GM12878 (cell line): ENCODE data around the gene LSP1. TPM values are rescaled to one million over a fixed set of nuclear protein-coding genes. Genes with fewer than 3 reads are reported as not detected.

ENCODE experiments used
- ATAC-seq: fragments of 200-7000 bp; cut with Tn5 transposase; 3 replicates; pipeline ENCODE4 v1.9.1; 2020; ENCODE audit warnings: mild to moderate bottlenecking, moderate library complexity
- BruUV-seq: library from RNA; stranded (reverse); fragments of 400-500 nt; replicated peaks from 2 replicates; lab custom pipeline; 2021; lab: Mats Ljungman, UMichigan
- CTCF ChIA-PET: fragments of 300-600 bp; sonication (Branson Sonifier 250); formaldehyde crosslinking; extraction: SDS; loops from one replicate; lab custom pipeline; 2021; ENCODE audit warnings: inconsistent platforms; lab: Yijun Ruan, JAX
- POLR2A ChIA-PET: fragments of 350-600 bp; formaldehyde crosslinking; extraction: SDS; loops from one replicate; lab custom pipeline; 2021; ENCODE audit warnings: inconsistent platforms; lab: Charles Lee
- RAD21 ChIA-PET: fragments of 300-600 bp; sonication (Branson Sonifier 250); formaldehyde crosslinking; loops from one replicate; lab custom pipeline; 2023; ENCODE audit warnings: antibody characterized with exemption; ENCODE audit not compliant: unreplicated experiment; lab: Charles Lee
- SMC1A ChIA-PET: fragments of 300-600 bp; sonication (Branson Sonifier 250); formaldehyde crosslinking; loops from one replicate; lab custom pipeline; 2023; ENCODE audit not compliant: unreplicated experiment, uncharacterized antibody; lab: Charles Lee
- DNase-seq: peaks from one replicate; pipeline ENCODE4 v3.0.0-alpha.2; 2011; ENCODE audit warnings: low read depth, low spot score
- FAIRE-seq: peaks from 3 replicates; lab custom pipeline; 2011; peaks lifted over from hg19 to GRCh38; lab: Jason Lieb, UNC
- H2AFZ ChIP-seq: 2 replicates; pipeline ENCODE4 v1.6.0; 2011; ENCODE audit warnings: low read depth, low read length, control low read depth; ENCODE audit not compliant: control insufficient read depth
- H3K27ac ChIP-seq: 2 replicates; pipeline ENCODE4 v1.5.1; 2011; ENCODE audit warnings: control low read depth; ENCODE audit not compliant: control insufficient read depth, insufficient read depth
- H3K27me3 ChIP-seq, 2 experiments: replicated peaks in 1 of 2; 2 replicates each; pipeline versions ENCODE4 v1.6.0 to v1.6.1; 2011; ENCODE audit warnings: low read length in 1 of 2; ENCODE audit not compliant: control insufficient read depth in 2 of 2, insufficient read depth in 2 of 2
- H3K36me3 ChIP-seq, 2 experiments: 2 replicates each; pipeline ENCODE4 v1.5.1; 2011; ENCODE audit warnings: low read length in 1 of 2; ENCODE audit not compliant: control insufficient read depth in 2 of 2, insufficient read depth in 2 of 2
- H3K4me1 ChIP-seq: 2 replicates; pipeline ENCODE4 v1.6.1; 2011; ENCODE audit warnings: mild to moderate bottlenecking, low read length, moderate library complexity, mixed read lengths; ENCODE audit not compliant: control insufficient read depth, insufficient read depth
- H3K4me2 ChIP-seq: 2 replicates; pipeline ENCODE4 v1.6.0; 2011; ENCODE audit warnings: control low read depth; ENCODE audit not compliant: control insufficient read depth, insufficient read depth
- H3K4me3 ChIP-seq: fragments of 200-600 bp; sonication (generic); 2 replicates; pipeline ENCODE4 v1.5.1; 2016
- H3K79me2 ChIP-seq: 2 replicates; pipeline ENCODE4 v1.6.0; 2011; ENCODE audit warnings: low read length; ENCODE audit not compliant: control insufficient read depth, insufficient read depth
- H3K9ac ChIP-seq: 2 replicates; pipeline ENCODE4 v1.8.0; 2011; ENCODE audit warnings: low read length, control low read depth, mixed read lengths; ENCODE audit not compliant: control insufficient read depth, insufficient read depth
- H3K9me3 ChIP-seq: replicated peaks from 3 replicates; pipeline ENCODE4 v1.5.1; 2011; ENCODE audit warnings: mild to moderate bottlenecking, low read length; ENCODE audit not compliant: control insufficient read depth, insufficient read depth
- H4K20me1 ChIP-seq: 2 replicates; pipeline ENCODE4 v1.6.0; 2011; ENCODE audit not compliant: control insufficient read depth, insufficient read depth
- CBFB ChIP-seq: IDR thresholded peaks from 2 replicates; pipeline ENCODE4 v1.6.1; 2016; ENCODE audit warnings: antibody characterized with exemption, low read depth
- EGR1 ChIP-seq, 2 experiments: IDR thresholded peaks; 1 replicate in 1 of 2; 2 replicates in 1 of 2; pipeline ENCODE4 v1.6.1; 2011 to 2012; ENCODE audit warnings: low read depth in 2 of 2, low read length in 2 of 2, borderline replicate concordance in 1 of 2, mild to moderate bottlenecking in 1 of 2, moderate library complexity in 1 of 2
- GABPA ChIP-seq: IDR thresholded peaks from 2 replicates; pipeline ENCODE4 v1.6.1; 2014; ENCODE audit warnings: antibody characterized with exemption, low read depth, mild to moderate bottlenecking, inconsistent platforms
- NR2C2 ChIP-seq: IDR thresholded peaks from 2 replicates; pipeline ENCODE4 v1.6.1; 2011; ENCODE audit warnings: borderline replicate concordance, low read depth; ENCODE audit not compliant: control insufficient read depth, insufficient read length
- RFX5 ChIP-seq: IDR thresholded peaks from 2 replicates; pipeline ENCODE4 v1.6.1; 2011; ENCODE audit warnings: low read depth, low read length, improper control_type of control experiment
- SMAD5 ChIP-seq: IDR thresholded peaks from 2 replicates; pipeline ENCODE4 v1.6.1; 2016; ENCODE audit warnings: antibody characterized with exemption, low read depth
- SP1 ChIP-seq: IDR thresholded peaks from one replicate; pipeline ENCODE4 v1.6.1; 2011; ENCODE audit warnings: low read depth, low read length
- ZZZ3 ChIP-seq: IDR thresholded peaks from 2 replicates; pipeline ENCODE4 v1.6.1; 2011; ENCODE audit warnings: low read depth; ENCODE audit not compliant: control insufficient read depth, insufficient read length
- WGBS: methylation state at CpG from one replicate; pipeline ENCODE4 v1.1.6; 2016; ENCODE audit warnings: low lambda C conversion rate; ENCODE audit not compliant: insufficient replicate concordance, insufficient coverage; ENCODE audit errors: missing lambda C conversion rate; 5-methylcytosine and 5-hydroxymethylcytosine counted together
- in situ Hi-C: fragments of 300-500 bp; cut with MboI; formaldehyde crosslinking; loops from 9 replicates; pipeline ENCODE4 v1.14.3; 2018; ENCODE audit warnings: mixed read lengths
- intact Hi-C: fragments of 100-400 bp; cut with micrococcal nuclease; formaldehyde crosslinking; loops from one replicate; pipeline ENCODE4 v1.14.2; 2022; ENCODE audit not compliant: unreplicated experiment
- polyA plus RNA-seq, 11 experiments: library from polyadenylated mRNA; depleted of rRNA in 4 of 11; unstranded in 6 of 11; stranded (reverse) in 5 of 11; fragments of >200 nt; fragmentation: Nextera tagmentation in 4 of 11; fragmentation: Illumina TruSeq in 1 of 11; extraction: Ambion mirVana in 4 of 11; extraction: Trizol in 1 of 11; gene quantifications; 1 replicate in 1 of 11; 2 replicates in 10 of 11; pipeline versions ENCODE4 v1.2.1 to v1.2.3, GENCODE V29; 2011 to 2016; ENCODE audit warnings: inconsistent platforms in 2 of 11, missing spikeins in 2 of 11, low read depth in 1 of 11
- total RNA-seq, 4 experiments: library from RNA; depleted of rRNA in 3 of 4; stranded (reverse); fragments of >200 nt in 3 of 4; fragmentation: Illumina TruSeq in 1 of 4; extraction: Trizol in 1 of 4; gene quantifications; 2 replicates each; pipeline versions ENCODE4 v1.2.1 to v1.2.3, GENCODE V29; 2013 to 2021
- TF ChIP-seq, protein P1 (sequence below): fragments of 450-650 bp; IDR thresholded peaks from 2 replicates; pipeline ENCODE4 v1.6.1; 2017; ENCODE audit warnings: mild to moderate bottlenecking, moderate library complexity
- TF ChIP-seq, protein P2 (sequence below): fragments of 450-650 bp; IDR thresholded peaks from 2 replicates; pipeline ENCODE4 v1.6.1; 2017; ENCODE audit warnings: antibody characterized with exemption, mild to moderate bottlenecking, moderate library complexity
- TF ChIP-seq, protein P3 (sequence below): fragments of 150-350 bp; IDR thresholded peaks from 2 replicates; pipeline ENCODE4 v1.6.1; 2016; ENCODE audit warnings: low read depth, low read length

Gene LSP1
- total and polyA plus RNA-seq, 10 of the 15 experiments (the other 5 are each of a cell fraction or from before 2014, with no cell fraction given): 19.2 to 488 (median 369) TPM

DNA sequence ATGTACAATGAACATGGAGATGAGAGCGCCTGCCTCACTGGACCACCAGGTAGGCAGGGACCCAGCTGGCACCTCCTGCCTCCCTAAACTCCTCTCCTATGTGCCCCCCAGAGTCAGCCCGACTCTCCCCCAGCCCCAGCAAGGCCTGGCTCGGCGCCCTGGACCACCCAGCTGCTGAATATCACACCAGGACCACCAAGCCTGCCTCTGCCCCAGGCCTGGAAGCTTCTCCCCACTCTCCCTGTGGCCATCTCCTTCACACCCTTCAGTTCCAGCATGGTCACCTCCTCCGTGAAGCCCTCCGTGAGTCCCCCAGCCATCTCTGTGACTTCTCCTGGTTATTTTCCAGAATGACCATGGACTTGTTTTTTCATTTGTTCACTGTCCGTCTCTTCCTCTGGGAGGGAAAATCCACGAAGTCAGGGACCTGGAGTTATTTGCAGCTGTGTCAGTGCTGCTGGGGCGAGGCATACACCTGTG, 6.4 kb upstream of the LSP1 start:
- intact Hi-C loops (no loop called here), in situ Hi-C loops (no loop called here)
- SMC1A ChIA-PET: no interaction called here
- no peaks in the 10 kb centered on the region for H3K9me3 ChIP-seq
- ATAC-seq (no peak), DNase-seq (no peak), FAIRE-seq (no peak)
- H3K4me2 ChIP-seq: no peak overlapping the region
- peaks cover 41% of the 10 kb centered on the region for H3K4me1 ChIP-seq
- no peaks in the 10 kb centered on the region for H3K36me3 ChIP-seq
- H3K27ac ChIP-seq: no peak overlapping the region
- CTCF ChIA-PET: interaction anchor here (1.3 to 1.4 kb wide), 3 partner anchors 9 to 152 kb away, joined by 3 to 4 read pairs (median 4); no protein-coding TSS in a partner anchor
- H4K20me1 ChIP-seq: no peaks in the 10 kb centered on the region
- POLR2A ChIA-PET: no interaction called here
- RAD21 ChIA-PET: interaction anchor here (1.7 kb wide), 1 partner anchor 155 kb away, joined by 4 read pairs; no protein-coding TSS in a partner anchor
- H3K4me3 ChIP-seq: no peak overlapping the region
- no peaks in the 10 kb centered on the region; a peak in 1 of 4 replicates for H3K27me3 ChIP-seq
- no peak for TF ChIP-seq ZZZ3
- TF ChIP-seq, protein P1, sequence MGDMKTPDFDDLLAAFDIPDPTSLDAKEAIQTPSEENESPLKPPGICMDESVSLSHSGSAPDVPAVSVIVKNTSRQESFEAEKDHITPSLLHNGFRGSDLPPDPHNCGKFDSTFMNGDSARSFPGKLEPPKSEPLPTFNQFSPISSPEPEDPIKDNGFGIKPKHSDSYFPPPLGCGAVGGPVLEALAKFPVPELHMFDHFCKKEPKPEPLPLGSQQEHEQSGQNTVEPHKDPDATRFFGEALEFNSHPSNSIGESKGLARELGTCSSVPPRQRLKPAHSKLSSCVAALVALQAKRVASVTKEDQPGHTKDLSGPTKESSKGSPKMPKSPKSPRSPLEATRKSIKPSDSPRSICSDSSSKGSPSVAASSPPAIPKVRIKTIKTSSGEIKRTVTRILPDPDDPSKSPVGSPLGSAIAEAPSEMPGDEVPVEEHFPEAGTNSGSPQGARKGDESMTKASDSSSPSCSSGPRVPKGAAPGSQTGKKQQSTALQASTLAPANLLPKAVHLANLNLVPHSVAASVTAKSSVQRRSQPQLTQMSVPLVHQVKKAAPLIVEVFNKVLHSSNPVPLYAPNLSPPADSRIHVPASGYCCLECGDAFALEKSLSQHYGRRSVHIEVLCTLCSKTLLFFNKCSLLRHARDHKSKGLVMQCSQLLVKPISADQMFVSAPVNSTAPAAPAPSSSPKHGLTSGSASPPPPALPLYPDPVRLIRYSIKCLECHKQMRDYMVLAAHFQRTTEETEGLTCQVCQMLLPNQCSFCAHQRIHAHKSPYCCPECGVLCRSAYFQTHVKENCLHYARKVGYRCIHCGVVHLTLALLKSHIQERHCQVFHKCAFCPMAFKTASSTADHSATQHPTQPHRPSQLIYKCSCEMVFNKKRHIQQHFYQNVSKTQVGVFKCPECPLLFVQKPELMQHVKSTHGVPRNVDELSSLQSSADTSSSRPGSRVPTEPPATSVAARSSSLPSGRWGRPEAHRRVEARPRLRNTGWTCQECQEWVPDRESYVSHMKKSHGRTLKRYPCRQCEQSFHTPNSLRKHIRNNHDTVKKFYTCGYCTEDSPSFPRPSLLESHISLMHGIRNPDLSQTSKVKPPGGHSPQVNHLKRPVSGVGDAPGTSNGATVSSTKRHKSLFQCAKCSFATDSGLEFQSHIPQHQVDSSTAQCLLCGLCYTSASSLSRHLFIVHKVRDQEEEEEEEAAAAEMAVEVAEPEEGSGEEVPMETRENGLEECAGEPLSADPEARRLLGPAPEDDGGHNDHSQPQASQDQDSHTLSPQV: no peak
- no peak for TF ChIP-seq CBFB
- no peak for TF ChIP-seq NR2C2
- no peak for TF ChIP-seq SP1
- TF ChIP-seq, protein P2, sequence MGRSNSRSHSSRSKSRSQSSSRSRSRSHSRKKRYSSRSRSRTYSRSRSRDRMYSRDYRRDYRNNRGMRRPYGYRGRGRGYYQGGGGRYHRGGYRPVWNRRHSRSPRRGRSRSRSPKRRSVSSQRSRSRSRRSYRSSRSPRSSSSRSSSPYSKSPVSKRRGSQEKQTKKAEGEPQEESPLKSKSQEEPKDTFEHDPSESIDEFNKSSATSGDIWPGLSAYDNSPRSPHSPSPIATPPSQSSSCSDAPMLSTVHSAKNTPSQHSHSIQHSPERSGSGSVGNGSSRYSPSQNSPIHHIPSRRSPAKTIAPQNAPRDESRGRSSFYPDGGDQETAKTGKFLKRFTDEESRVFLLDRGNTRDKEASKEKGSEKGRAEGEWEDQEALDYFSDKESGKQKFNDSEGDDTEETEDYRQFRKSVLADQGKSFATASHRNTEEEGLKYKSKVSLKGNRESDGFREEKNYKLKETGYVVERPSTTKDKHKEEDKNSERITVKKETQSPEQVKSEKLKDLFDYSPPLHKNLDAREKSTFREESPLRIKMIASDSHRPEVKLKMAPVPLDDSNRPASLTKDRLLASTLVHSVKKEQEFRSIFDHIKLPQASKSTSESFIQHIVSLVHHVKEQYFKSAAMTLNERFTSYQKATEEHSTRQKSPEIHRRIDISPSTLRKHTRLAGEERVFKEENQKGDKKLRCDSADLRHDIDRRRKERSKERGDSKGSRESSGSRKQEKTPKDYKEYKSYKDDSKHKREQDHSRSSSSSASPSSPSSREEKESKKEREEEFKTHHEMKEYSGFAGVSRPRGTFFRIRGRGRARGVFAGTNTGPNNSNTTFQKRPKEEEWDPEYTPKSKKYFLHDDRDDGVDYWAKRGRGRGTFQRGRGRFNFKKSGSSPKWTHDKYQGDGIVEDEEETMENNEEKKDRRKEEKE: no peak
- TF ChIP-seq GABPA: no peak
- no peak for TF ChIP-seq RFX5
- TF ChIP-seq SMAD5: no peak
- TF ChIP-seq, protein P3, sequence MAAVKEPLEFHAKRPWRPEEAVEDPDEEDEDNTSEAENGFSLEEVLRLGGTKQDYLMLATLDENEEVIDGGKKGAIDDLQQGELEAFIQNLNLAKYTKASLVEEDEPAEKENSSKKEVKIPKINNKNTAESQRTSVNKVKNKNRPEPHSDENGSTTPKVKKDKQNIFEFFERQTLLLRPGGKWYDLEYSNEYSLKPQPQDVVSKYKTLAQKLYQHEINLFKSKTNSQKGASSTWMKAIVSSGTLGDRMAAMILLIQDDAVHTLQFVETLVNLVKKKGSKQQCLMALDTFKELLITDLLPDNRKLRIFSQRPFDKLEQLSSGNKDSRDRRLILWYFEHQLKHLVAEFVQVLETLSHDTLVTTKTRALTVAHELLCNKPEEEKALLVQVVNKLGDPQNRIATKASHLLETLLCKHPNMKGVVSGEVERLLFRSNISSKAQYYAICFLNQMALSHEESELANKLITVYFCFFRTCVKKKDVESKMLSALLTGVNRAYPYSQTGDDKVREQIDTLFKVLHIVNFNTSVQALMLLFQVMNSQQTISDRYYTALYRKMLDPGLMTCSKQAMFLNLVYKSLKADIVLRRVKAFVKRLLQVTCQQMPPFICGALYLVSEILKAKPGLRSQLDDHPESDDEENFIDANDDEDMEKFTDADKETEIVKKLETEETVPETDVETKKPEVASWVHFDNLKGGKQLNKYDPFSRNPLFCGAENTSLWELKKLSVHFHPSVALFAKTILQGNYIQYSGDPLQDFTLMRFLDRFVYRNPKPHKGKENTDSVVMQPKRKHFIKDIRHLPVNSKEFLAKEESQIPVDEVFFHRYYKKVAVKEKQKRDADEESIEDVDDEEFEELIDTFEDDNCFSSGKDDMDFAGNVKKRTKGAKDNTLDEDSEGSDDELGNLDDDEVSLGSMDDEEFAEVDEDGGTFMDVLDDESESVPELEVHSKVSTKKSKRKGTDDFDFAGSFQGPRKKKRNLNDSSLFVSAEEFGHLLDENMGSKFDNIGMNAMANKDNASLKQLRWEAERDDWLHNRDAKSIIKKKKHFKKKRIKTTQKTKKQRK: no peak
- no peak for TF ChIP-seq EGR1 (IDR thresholded peaks at IDR 0.05; ENCODE audit: borderline replicate concordance in 1 of 2, low read depth in 2 of 2, low read length in 2 of 2)
- no peak overlapping the region for H3K9ac ChIP-seq
- WGBS: 58% methylated on average over 9 of the region's 9 CpGs
- no peak overlapping the region for H2AFZ ChIP-seq
- H3K79me2 ChIP-seq: no peaks in the 10 kb centered on the region; the same call in 1 of the 2 replicates
- BruUV-seq: no TSS peak
